EH (cell line): ENCODE results near the gene EPAS1.

Source experiments
- DNase-seq: peaks from one replicate; pipeline ENCODE4 v3.0.0-alpha.2; 2015; ENCODE audit warnings: low read depth

EPAS1 gene

GRCh38 chr2:46273919-46274318, 23.3 kb upstream of the EPAS1 start:
- no peak for DNase-seq

- DNase-seq = no peak
These were observed 22.6 kb upstream of the EPAS1 start for GRCh38 chr2:46274586-46274985.

DNA sequence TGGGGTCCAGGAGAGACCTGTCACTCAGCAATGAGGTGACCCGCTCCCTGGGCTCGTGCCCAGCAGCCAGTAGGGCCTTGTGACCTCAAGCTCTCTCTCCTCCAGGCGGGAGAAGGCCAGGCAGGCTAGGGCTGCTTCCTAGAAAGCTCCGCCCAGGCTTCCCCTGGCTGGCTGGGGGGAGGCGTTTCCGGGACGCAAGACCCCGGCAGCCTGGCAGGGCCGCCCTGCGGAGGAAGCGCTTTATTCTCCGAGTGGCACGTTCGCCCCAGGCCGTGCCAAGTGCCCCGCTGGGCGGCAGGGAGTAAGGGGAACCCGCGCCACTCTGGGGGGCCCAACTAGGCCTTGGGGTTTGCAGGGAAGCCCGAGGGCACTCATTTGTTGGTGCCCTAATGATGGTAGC, 21.2 kb upstream of the EPAS1 start:
- peak; percentile 47 for DNase-seq

DNA sequence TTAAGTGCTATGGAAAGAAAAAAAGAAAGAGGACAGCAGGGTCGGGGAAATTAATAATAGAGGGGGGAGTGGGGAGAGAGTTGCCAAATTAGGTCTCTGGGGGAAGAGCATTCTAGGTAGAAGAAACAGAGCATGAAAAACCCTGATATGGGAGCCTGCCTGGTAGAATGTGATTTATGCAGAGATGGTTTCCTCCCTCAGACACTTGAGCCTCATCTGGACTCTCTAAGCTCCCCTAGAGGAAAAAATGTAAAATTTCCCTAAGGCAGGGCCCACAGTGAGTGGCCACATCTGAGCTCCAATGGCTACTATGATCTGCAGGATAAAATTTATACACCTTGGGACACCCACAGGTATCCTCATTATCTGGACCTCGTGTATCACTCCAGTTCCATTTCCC, 20.6 kb upstream of the EPAS1 start:
- DNase-seq = peak; percentile 64

GRCh38 chr2:46277431-46278190, 19.6 kb upstream of the EPAS1 start:
- DNase-seq = no peak

DNA sequence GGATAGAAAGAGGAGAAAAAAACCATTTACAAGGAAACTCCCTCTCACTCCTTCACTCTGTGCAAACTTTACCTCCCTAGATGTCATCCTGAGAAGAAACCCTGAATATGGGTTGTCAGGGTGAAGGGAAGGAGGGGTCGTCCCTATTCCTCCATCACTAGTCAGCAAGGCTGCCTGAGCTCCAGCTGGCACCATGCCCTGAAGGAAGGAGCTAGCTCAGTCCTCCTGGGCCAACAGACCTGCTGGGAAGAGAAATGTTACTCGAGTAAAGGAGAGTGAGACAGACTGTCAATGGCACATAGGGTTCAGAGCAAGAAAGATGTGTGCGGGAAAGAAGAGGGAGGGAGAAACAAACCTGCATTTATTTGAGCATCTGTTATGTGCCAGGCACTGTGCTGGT, 18.3 kb upstream of the EPAS1 start:
- no peak for DNase-seq

- no peak for DNase-seq
These were observed 15.3 kb upstream of the EPAS1 start for GRCh38 chr2:46281939-46282338.

DNA sequence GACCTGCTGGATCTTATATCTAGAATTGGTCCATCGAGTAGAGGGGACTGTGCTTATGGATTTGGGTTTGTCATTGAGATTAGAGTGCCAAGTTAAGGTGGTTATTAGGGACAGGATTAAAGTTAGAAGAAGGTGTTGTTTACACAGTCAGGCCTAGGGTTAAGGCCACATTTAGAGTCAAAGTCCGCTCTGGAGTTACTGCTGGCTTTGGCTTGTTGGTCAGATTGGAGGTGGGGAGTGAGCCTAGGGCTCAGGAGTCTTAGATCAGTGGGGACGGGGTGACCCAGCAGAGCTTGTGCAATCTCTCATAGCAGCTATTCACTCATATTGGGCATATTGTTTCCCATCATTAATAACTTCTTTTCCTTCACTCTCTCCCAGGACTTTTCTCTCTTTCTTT, 13.5 kb upstream of the EPAS1 start:
- no peak for DNase-seq

DNA sequence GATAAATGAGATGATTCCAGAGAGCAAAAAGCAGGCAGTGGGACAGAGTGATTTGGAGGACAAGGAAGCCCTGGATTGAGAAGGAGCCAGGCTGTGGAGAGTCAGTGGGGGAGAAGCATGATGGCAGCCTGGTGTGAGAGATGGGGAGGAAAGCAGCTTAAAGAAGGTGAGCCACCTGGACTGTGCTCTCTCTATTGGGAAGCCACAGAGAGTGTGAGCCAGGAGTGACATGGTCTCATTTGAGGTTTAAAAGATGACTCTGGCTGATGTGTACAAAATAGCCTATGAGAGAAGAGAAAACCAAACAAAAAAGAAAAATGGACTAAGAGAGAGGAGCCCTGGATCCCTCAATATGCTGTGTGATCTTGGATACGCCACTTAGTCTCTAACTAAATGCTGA, 12.9 kb upstream of the EPAS1 start:
- no peak for DNase-seq

DNA sequence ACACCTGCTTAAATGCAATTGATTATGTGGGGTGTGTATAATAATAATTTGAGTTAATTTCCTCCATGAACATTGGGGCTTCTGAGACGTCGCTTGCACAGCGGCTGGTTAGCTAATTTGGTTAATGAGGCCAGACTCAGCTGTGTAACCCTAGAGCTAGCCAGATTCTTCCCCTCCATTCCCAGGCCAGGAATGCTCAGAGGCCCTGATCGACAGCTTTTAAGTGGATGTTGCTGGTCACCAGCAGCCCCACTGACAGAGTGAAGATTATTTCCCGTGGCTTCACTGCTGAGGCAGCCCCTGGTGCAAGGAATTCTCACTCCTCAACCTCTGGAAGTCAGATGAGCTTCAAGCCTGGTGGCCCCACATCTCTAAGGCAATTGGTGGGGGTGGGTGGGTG, 12.4 kb upstream of the EPAS1 start:
- DNase-seq = no peak

DNA sequence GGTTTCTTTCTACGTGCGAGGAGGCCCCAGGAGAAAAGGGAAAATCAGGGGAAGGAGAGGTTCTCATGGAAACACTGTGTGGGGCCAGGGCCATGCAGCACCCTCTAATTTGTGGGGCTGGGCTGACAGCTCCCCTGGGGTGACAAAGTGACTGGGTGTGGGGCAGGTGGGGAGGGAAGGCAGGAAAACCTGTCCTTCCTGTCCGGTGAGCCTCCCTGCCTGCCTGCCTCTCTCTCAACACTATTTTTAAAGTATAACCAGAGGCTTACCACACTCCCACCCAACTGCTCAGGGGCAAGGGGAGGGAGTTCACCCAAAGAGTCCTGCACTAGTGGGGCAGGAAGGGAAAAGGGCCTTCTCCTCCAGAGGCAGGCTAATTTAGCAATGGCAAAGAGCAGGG, 10.5 kb upstream of the EPAS1 start:
- DNase-seq = no peak

GRCh38 chr2:46290078-46290477, 7.1 kb upstream of the EPAS1 start:
- no peak for DNase-seq

- no peak for DNase-seq
These were observed 3.7 kb upstream of the EPAS1 start for GRCh38 chr2:46293466-46293865.

GRCh38 chr2:46294176-46294836, 2.9 kb upstream of the EPAS1 start:
- DNase-seq = peak; percentile 51

DNA sequence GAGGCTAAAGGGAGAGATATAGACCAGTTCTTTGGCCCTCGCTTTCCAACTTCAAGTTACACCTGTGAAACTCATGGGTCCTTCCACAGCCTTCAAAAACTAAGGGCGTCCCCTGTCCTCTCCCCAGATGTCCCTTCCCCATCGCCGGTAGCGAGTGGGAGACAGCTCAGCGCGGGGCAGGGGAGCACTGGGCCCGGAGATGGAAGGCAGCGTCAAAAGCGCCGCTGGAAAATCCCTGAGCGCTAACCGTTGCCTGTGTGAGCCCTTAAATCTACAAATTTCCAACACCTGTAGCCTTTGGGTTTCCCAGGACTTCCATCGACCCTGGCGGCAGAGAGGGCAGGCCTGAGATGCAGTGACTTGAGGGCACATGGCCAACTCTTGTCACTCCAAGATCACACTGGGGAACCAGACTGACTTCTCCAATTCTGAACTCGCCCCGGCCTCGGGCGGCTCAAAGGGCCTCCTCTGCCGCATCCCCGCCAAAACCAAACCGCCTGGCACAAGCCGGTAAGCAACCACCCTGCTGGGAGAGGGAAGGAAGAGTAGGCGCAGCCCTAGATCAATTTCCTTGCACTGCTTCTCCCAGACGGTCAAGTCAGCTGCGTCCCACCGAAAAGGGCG, 879 bp upstream of the EPAS1 start:
- DNase-seq = no peak

DNA sequence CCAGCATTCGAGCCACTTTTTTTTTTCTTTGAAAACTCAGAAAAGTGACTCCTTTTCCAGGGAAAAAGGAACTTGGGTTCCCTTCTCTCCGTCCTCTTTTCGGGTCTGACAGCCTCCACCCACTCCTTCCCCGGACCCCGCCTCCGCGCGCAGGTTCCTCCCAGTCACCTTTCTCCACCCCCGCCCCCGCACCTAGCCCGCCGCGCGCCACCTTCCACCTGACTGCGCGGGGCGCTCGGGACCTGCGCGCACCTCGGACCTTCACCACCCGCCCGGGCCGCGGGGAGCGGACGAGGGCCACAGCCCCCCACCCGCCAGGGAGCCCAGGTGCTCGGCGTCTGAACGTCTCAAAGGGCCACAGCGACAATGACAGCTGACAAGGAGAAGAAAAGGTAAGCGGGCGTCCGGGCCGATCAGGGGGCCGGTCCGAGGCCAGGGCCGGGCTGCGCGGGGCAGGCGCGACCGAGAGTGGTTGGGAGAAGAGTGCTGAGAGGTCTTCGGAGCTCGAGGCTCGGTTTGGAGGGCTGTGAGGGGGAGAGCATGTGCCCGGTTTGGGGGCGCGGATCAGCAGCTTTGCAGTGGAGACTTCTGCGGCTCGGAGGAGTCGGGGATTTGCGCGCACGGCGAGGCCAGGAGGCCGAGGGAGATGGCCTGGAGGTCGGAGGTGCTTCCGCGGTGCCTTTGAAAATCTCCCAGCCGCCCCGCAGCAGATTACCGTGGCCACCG, 502 bp downstream of the EPAS1 start:
- DNase-seq = peak; percentile 36

- no peak for DNase-seq
These were observed 990 bp downstream of the EPAS1 start for GRCh38 chr2:46298272-46298521.

DNA sequence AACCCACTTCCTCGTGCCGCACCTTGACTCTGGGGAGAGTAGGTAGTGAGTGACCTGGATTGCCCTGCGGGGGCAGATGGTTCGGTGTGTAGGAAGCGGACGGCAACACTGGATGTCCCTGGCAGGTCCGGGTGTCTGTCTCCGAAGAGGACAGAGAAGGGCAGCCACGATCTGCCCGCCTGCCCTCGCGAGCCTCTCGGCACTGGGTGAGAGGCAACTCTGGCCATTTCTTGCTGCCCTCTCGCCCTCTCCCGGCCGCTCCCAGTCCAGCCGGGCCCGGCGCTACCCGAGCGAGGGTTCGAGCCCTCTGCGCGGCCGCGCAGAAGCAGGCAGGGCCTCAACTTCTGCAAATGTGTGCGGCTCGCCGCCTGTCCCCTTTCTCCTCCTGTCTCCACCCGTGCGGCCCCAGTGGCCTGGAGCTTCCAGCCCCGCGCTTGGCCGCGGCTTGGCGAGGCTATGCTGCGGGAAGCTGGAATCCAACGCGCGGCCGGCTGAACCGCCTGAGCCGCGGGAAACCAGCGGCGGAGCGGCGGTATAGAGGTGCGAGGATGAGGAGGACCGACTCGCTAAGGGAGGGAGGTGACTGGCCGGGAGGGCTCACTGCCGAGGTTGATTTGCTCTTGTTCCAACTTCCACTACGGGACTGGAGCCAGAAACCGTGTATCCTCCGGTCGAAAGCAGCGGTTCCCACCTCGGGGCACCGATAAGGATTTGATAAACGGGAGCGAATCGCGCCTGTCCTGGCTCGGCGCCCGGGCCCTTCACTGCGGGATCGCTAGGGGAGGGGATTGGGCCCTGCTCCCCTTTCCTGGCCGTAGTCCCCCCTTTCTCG, 1.5 kb downstream of the EPAS1 start:
- peak; percentile 63 for DNase-seq

GRCh38 chr2:46299365-46300263, 2.4 kb downstream of the EPAS1 start:
- peak; percentile 83 for DNase-seq

GRCh38 chr2:46300406-46300832, 3.2 kb downstream of the EPAS1 start:
- DNase-seq = no peak
